ENCODE measurements around the gene PPP1R9B.

The PPP1R9B gene

DNA sequence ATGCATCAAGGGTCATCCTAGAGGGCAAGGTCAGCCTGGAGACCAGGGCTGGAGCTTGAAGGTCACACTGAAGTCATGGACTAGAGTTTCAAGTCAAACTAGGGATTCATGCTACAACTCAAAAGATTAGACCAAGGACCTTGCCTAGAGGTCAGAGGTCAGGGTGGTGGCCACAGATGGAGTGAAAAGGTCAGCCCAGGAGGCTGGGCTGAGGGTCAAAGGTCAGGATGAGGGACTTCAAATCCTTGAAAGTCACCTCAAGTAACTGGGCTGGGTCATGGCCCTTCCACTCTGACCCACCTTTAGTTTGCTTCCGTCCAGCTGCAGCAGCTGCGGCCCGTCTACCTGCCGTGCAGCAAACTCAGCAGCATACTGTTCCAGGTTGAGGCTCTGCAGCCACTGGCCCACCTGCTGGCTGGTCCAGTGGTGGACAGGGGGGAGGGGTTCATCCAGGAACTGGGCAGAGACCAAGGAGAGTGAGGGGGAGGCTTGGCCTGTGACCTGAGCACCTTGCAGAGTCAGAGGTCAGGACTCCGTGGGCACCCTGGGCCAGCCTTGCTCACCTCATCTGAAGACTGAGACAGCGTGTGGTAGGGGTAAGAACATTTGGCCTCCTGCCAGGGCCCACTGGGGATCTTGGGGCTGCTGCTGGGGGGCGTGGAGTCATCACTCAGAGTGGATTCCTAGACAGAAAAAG is 36.7 kb downstream of the PPP1R9B start:
- peaks cover 27% of the 10 kb centered on the region for H3K27me3 ChIP-seq (ENCODE audit: control insufficient read depth, low read length)
- no peak for TF ChIP-seq EZH2phosphoT487 (IDR thresholded peaks at IDR 0.05; ENCODE audit: borderline replicate concordance, low read length)
- TF ChIP-seq, protein P1, sequence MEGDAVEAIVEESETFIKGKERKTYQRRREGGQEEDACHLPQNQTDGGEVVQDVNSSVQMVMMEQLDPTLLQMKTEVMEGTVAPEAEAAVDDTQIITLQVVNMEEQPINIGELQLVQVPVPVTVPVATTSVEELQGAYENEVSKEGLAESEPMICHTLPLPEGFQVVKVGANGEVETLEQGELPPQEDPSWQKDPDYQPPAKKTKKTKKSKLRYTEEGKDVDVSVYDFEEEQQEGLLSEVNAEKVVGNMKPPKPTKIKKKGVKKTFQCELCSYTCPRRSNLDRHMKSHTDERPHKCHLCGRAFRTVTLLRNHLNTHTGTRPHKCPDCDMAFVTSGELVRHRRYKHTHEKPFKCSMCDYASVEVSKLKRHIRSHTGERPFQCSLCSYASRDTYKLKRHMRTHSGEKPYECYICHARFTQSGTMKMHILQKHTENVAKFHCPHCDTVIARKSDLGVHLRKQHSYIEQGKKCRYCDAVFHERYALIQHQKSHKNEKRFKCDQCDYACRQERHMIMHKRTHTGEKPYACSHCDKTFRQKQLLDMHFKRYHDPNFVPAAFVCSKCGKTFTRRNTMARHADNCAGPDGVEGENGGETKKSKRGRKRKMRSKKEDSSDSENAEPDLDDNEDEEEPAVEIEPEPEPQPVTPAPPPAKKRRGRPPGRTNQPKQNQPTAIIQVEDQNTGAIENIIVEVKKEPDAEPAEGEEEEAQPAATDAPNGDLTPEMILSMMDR (IDR thresholded peaks at IDR 0.05; ENCODE audit: low read depth, low read length, poor library complexity, severe bottlenecking): no peak
- no peak overlapping the region for H3K27ac ChIP-seq (ENCODE audit: low read depth, low read length)
- no peaks in the 10 kb centered on the region for H3K79me2 ChIP-seq (ENCODE audit: control insufficient read depth, low read length)
- no peaks in the 10 kb centered on the region for H3K36me3 ChIP-seq (ENCODE audit: control insufficient read depth, low read length)
- H3K9me3 ChIP-seq (ENCODE audit: control insufficient read depth, insufficient read depth, low read length): no peaks in the 10 kb centered on the region
- H3K4me1 ChIP-seq (ENCODE audit: control insufficient read depth, low read length): peaks cover 4% of the 10 kb centered on the region; the same call in 1 of the 2 replicates
- no peak overlapping the region for H3K4me3 ChIP-seq (ENCODE audit: low read length)
- no peaks in the 10 kb centered on the region for H4K20me1 ChIP-seq (ENCODE audit: control insufficient read depth, insufficient read depth, low read depth, low read length)
- H3K4me2 ChIP-seq (ENCODE audit: low read length): no peak overlapping the region
- H3F3A ChIP-seq (ENCODE audit: control insufficient read depth, insufficient read depth): no peaks in the 10 kb centered on the region
- H3K9me2 ChIP-seq (replicated peaks; ENCODE audit: control insufficient read depth, low read length): no peaks in the 10 kb centered on the region

DNA sequence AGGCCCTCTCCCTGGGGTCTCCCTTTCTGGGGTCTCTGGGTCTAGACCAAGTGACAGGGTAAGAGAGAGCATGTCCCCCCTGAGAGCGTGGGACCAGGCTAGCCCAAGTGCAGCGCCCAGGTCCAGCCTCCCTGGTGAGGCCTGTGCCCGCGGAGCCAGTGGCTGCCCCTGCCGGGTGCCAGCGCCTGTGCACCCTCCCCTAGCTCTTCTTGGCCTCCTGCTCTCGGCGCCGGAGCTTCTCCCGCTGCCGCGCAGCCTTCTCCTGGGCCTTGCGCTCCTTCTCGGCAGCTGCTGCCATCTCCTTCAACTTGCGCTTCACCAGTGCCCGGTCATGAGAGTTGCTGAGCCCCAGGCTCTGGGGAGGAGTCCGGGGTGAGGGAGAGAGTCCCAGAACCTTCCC is 37.8 kb downstream of the PPP1R9B start:
- H3K27ac ChIP-seq (ENCODE audit: low read depth, low read length): no peak overlapping the region
- H3K4me2 ChIP-seq (ENCODE audit: low read length): no peak overlapping the region

DNA sequence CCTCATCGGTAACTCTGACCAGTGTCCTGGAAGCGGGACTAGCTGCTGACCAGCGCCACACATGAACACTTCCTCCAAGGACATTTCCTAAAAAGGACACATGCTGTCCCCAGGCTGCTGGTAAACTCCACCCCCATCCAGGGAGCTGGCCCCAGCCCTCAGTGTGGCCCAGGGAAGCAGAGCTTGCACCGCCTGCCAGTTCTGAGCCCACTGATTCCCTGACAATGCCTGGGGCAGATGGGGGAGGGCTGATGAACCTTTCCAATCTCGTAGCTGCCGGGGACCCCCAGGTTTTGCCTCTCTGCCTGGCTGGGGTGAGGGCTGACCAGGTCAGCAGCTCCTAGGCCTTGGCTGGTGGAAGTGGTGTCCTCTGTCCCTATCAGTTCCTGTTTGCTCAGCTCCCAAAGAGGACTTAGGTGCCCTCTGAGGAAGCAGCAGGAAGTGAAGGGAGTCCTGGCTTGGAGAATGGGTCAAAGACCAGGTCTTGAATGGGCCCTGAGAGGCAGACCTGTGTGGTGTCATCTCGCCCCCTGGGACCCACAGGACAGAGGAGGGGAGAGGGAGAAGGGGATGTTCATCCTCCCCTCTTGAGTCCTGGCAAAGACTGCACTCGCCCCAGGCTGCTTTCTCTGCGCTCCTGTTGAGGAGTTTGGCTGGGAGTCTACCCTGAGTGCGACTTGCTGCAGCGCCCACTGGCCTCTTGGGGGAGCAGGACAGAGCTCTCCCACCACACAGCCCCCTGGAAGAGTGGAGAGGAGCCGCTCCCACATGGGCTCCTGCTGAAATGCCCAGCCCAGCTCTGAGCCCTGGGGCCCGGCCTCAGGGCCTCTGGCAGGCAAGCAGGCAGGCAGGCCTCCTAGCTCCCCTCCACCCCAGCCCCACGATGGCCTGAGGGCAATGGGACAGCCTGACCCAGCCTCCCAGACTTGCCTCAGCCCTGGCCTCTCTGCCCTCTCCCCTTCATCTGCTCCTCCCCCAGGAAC is 38.5 kb downstream of the PPP1R9B start:
- Histone ChIP-seq H3K4me3 (ENCODE audit: low read length) (no peak overlapping the region), H3K9me2 (replicated peaks; ENCODE audit: control insufficient read depth, low read length) (no peaks in the 10 kb centered on the region), H3K4me2 (ENCODE audit: low read length) (no peak overlapping the region), H3K9me3 (ENCODE audit: control insufficient read depth, insufficient read depth, low read length) (no peaks in the 10 kb centered on the region), H3K36me3 (ENCODE audit: control insufficient read depth, low read length) (no peaks in the 10 kb centered on the region), H3K27me3 (ENCODE audit: control insufficient read depth, low read length) (peaks cover 10% of the 10 kb centered on the region), H3K27ac (ENCODE audit: low read depth, low read length) (no peak overlapping the region), H3K79me2 (ENCODE audit: control insufficient read depth, low read length) (no peaks in the 10 kb centered on the region), H3F3A (ENCODE audit: control insufficient read depth, insufficient read depth) (no peaks in the 10 kb centered on the region), H3K4me1 (ENCODE audit: control insufficient read depth, low read length) (no peaks in the 10 kb centered on the region), H4K20me1 (ENCODE audit: control insufficient read depth, insufficient read depth, low read depth, low read length) (no peaks in the 10 kb centered on the region)
- TF ChIP-seq EZH2phosphoT487 (IDR thresholded peaks at IDR 0.05; ENCODE audit: borderline replicate concordance, low read length): no peak
- TF ChIP-seq, protein P1 (IDR thresholded peaks at IDR 0.05; ENCODE audit: low read depth, low read length, poor library complexity, severe bottlenecking): no peak

More for the DNA sequence above, 37.8 kb downstream of the PPP1R9B start:
- Histone ChIP-seq H4K20me1 (ENCODE audit: control insufficient read depth, insufficient read depth, low read depth, low read length) (no peaks in the 10 kb centered on the region), H3K27me3 (ENCODE audit: control insufficient read depth, low read length) (peaks cover 17% of the 10 kb centered on the region), H3K79me2 (ENCODE audit: control insufficient read depth, low read length) (no peaks in the 10 kb centered on the region), H3K9me3 (ENCODE audit: control insufficient read depth, insufficient read depth, low read length) (no peaks in the 10 kb centered on the region), H3K36me3 (ENCODE audit: control insufficient read depth, low read length) (no peaks in the 10 kb centered on the region), H3K9me2 (replicated peaks; ENCODE audit: control insufficient read depth, low read length) (no peaks in the 10 kb centered on the region), H3F3A (ENCODE audit: control insufficient read depth, insufficient read depth) (no peaks in the 10 kb centered on the region), H3K4me3 (ENCODE audit: low read length) (no peak overlapping the region), H3K4me1 (ENCODE audit: control insufficient read depth, low read length) (peaks cover 4% of the 10 kb centered on the region; the same call in 1 of the 2 replicates)
- TF ChIP-seq, protein P1 (IDR thresholded peaks at IDR 0.05; ENCODE audit: low read depth, low read length, poor library complexity, severe bottlenecking): no peak
- TF ChIP-seq EZH2phosphoT487 (IDR thresholded peaks at IDR 0.05; ENCODE audit: borderline replicate concordance, low read length): no peak
